Neural cell (in vitro differentiated cells): Measurements from ENCODE around the gene GMCL1.

Experiments used
- EP300 ChIP-seq: fragments of 450-650 bp; conservative IDR thresholded peaks from 2 replicates; pipeline ENCODE4 v1.6.1; 2014; ENCODE audit warnings: antibody characterized with exemption, mild to moderate bottlenecking, moderate library complexity; ENCODE audit not compliant: poor library complexity, severe bottlenecking
- EZH2 ChIP-seq: fragments of 200-600, 300-800 bp; shearing (Covaris generic), sonication (generic); IDR thresholded peaks from 2 replicates; pipeline ENCODE4 v1.6.1; 2014; ENCODE audit warnings: antibody characterized with exemption, low read length, borderline replicate concordance, mild to moderate bottlenecking; ENCODE audit not compliant: insufficient read depth, poor library complexity, severe bottlenecking
- POLR2AphosphoS5 ChIP-seq: IDR thresholded peaks from 2 replicates; pipeline ENCODE4 v1.6.1; 2012
- RAD21 ChIP-seq: fragments of 450-650 bp; conservative IDR thresholded peaks from 2 replicates; pipeline ENCODE4 v1.6.1; 2014; ENCODE audit warnings: antibody characterized with exemption, mild to moderate bottlenecking, moderate library complexity
- SMC3 ChIP-seq: fragments of 450-650 bp; conservative IDR thresholded peaks from 2 replicates; pipeline ENCODE4 v1.6.1; 2014; ENCODE audit warnings: antibody characterized with exemption, mild to moderate bottlenecking, moderate library complexity; ENCODE audit not compliant: poor library complexity
- TF ChIP-seq, protein P1 (sequence below): fragments of 450-650 bp; IDR thresholded peaks from 2 replicates; pipeline ENCODE4 v1.5.1; 2014; ENCODE audit warnings: antibody characterized with exemption, mild to moderate bottlenecking, moderate library complexity; ENCODE audit not compliant: poor library complexity, severe bottlenecking
- TF ChIP-seq, protein P2 (sequence below): IDR thresholded peaks from 2 replicates; pipeline ENCODE4 v1.6.1; 2012; ENCODE audit warnings: borderline replicate concordance

GRCh38 chr2:69785358-69785757 lies 44.1 kb upstream of the GMCL1 start:
- TF ChIP-seq, protein P1, sequence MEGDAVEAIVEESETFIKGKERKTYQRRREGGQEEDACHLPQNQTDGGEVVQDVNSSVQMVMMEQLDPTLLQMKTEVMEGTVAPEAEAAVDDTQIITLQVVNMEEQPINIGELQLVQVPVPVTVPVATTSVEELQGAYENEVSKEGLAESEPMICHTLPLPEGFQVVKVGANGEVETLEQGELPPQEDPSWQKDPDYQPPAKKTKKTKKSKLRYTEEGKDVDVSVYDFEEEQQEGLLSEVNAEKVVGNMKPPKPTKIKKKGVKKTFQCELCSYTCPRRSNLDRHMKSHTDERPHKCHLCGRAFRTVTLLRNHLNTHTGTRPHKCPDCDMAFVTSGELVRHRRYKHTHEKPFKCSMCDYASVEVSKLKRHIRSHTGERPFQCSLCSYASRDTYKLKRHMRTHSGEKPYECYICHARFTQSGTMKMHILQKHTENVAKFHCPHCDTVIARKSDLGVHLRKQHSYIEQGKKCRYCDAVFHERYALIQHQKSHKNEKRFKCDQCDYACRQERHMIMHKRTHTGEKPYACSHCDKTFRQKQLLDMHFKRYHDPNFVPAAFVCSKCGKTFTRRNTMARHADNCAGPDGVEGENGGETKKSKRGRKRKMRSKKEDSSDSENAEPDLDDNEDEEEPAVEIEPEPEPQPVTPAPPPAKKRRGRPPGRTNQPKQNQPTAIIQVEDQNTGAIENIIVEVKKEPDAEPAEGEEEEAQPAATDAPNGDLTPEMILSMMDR: no peak
- TF ChIP-seq EP300: no peak
- TF ChIP-seq, protein P2, sequence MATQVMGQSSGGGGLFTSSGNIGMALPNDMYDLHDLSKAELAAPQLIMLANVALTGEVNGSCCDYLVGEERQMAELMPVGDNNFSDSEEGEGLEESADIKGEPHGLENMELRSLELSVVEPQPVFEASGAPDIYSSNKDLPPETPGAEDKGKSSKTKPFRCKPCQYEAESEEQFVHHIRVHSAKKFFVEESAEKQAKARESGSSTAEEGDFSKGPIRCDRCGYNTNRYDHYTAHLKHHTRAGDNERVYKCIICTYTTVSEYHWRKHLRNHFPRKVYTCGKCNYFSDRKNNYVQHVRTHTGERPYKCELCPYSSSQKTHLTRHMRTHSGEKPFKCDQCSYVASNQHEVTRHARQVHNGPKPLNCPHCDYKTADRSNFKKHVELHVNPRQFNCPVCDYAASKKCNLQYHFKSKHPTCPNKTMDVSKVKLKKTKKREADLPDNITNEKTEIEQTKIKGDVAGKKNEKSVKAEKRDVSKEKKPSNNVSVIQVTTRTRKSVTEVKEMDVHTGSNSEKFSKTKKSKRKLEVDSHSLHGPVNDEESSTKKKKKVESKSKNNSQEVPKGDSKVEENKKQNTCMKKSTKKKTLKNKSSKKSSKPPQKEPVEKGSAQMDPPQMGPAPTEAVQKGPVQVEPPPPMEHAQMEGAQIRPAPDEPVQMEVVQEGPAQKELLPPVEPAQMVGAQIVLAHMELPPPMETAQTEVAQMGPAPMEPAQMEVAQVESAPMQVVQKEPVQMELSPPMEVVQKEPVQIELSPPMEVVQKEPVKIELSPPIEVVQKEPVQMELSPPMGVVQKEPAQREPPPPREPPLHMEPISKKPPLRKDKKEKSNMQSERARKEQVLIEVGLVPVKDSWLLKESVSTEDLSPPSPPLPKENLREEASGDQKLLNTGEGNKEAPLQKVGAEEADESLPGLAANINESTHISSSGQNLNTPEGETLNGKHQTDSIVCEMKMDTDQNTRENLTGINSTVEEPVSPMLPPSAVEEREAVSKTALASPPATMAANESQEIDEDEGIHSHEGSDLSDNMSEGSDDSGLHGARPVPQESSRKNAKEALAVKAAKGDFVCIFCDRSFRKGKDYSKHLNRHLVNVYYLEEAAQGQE: no peak
- TF ChIP-seq EZH2: no peak
- TF ChIP-seq RAD21: no peak
- no peak for TF ChIP-seq POLR2AphosphoS5
- no peak for TF ChIP-seq SMC3
